Ovary (tissue), 3 donors: Measurements from ENCODE around the gene MYMX.

Experiments
- CTCF ChIP-seq, 3 donors: fragments of 450-650 bp in 2 of 3; fragments of 200-600 bp in 1 of 3; IDR thresholded peaks; one replicate each; pipeline versions ENCODE4 v1.5.1 to v1.8.0; 2016 to 2022; ENCODE audit warnings: antibody characterized with exemption in 3 of 3, mild to moderate bottlenecking in 1 of 3
- EP300 ChIP-seq: sonication (generic); formaldehyde crosslinking; IDR thresholded peaks from one replicate; pipeline ENCODE4 v1.6.1; 2017; ENCODE audit warnings: antibody characterized with exemption
- POLR2A ChIP-seq: fragments of 450-650 bp; IDR thresholded peaks from one replicate; pipeline ENCODE4 v1.6.1; 2017; ENCODE audit warnings: antibody characterized with exemption, mild to moderate bottlenecking, moderate library complexity
- donor health status: DM: no; HTN: no; CAD: no.

DNA sequence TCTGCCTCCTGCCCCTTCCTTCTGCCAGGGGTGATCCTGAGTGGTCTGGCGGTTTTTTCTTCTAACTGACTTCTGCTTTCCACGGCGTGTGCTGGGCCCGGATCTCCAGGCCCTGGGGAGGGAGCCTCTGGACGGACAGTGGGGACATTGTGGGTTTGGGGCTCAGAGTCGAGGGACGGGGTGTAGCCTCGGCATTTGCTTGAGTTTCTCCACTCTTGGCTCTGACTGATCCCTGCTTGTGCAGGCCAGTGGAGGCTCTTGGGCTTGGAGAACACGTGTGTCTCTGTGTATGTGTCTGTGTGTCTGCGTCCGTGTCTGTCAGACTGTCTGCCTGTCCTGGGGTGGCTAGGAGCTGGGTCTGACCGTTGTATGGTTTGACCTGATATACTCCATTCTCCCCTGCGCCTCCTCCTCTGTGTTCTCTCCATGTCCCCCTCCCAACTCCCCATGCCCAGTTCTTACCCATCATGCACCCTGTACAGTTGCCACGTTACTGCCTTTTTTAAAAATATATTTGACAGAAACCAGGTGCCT, 16.9 kb downstream of the MYMX start:
- TF ChIP-seq EP300 (no peak), CTCF (IDR thresholded peaks at IDR 0.05) (no peak), POLR2A (no peak)
